ENCODE data around the gene SNCB. TPM values are rescaled to one million over a fixed set of nuclear protein-coding genes. Genes with fewer than 3 reads are reported as not detected.

The SNCB gene
- total RNA-seq, 2 donors from 2014 or later, result 0.22 to 1.8 TPM

DNA sequence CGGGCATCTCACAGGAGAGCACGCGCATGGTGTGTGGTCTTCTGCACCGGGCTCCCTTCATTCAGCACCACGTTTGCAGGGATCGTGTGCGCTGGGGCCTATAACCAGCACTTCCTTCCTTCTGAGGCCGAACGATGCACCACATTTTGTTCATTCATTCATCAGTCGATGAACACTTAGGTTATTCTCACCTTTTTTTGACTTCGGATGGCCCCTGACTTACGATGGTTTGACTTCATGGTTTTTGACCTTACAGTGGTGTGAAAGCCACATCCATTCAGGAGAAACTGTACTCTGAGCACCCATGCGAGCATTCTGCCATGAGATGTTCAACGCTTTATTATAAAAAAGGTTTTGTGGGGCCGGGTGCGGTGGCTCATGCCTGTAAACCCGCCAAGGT, 44.5 kb upstream of the SNCB start:
- Mint-ChIP-seq H3K36me3 (ENCODE audit: low read depth) (no peaks in the 10 kb centered on the region), H3K9me3 (no peaks in the 10 kb centered on the region), H3K27ac (no peak overlapping the region), H3K4me3 (no peak overlapping the region), H3K4me1 (peaks cover 5% of the 10 kb centered on the region), H3K27me3 (ENCODE audit: insufficient read depth) (peaks cover 25% of the 10 kb centered on the region)
- H3K36me3 ChIP-seq (ENCODE audit: control insufficient read depth, insufficient read depth, low read length), result no peaks in the 10 kb centered on the region
- no peak overlapping the region for H3K4me3 ChIP-seq (ENCODE audit: low read length)
- WGBS, 2 experiments (ENCODE audit: insufficient coverage in 1 of 2, insufficient read length in 1 of 2), result 86 to 87% methylated on average over 17 of the region's 17 CpGs
- DNase-seq, result no peak
- no peaks in the 10 kb centered on the region for H3K27me3 ChIP-seq (ENCODE audit: control insufficient read depth, insufficient read depth, low read length, poor library complexity, severe bottlenecking)
- no peaks in the 10 kb centered on the region for H3K9me3 ChIP-seq (ENCODE audit: control insufficient read depth, low read length)
- no peak overlapping the region for H3K9ac ChIP-seq (ENCODE audit: extremely low read depth, low read length, poor library complexity, severe bottlenecking)
- no peaks in the 10 kb centered on the region for H3K4me1 ChIP-seq (ENCODE audit: control insufficient read depth, insufficient read depth, low read length)
- H3K27ac ChIP-seq (ENCODE audit: low read depth, low read length), result no peak overlapping the region
- TF ChIP-seq, protein P1, sequence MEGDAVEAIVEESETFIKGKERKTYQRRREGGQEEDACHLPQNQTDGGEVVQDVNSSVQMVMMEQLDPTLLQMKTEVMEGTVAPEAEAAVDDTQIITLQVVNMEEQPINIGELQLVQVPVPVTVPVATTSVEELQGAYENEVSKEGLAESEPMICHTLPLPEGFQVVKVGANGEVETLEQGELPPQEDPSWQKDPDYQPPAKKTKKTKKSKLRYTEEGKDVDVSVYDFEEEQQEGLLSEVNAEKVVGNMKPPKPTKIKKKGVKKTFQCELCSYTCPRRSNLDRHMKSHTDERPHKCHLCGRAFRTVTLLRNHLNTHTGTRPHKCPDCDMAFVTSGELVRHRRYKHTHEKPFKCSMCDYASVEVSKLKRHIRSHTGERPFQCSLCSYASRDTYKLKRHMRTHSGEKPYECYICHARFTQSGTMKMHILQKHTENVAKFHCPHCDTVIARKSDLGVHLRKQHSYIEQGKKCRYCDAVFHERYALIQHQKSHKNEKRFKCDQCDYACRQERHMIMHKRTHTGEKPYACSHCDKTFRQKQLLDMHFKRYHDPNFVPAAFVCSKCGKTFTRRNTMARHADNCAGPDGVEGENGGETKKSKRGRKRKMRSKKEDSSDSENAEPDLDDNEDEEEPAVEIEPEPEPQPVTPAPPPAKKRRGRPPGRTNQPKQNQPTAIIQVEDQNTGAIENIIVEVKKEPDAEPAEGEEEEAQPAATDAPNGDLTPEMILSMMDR (conservative IDR thresholded peaks at IDR 0.05), result no peak

DNA sequence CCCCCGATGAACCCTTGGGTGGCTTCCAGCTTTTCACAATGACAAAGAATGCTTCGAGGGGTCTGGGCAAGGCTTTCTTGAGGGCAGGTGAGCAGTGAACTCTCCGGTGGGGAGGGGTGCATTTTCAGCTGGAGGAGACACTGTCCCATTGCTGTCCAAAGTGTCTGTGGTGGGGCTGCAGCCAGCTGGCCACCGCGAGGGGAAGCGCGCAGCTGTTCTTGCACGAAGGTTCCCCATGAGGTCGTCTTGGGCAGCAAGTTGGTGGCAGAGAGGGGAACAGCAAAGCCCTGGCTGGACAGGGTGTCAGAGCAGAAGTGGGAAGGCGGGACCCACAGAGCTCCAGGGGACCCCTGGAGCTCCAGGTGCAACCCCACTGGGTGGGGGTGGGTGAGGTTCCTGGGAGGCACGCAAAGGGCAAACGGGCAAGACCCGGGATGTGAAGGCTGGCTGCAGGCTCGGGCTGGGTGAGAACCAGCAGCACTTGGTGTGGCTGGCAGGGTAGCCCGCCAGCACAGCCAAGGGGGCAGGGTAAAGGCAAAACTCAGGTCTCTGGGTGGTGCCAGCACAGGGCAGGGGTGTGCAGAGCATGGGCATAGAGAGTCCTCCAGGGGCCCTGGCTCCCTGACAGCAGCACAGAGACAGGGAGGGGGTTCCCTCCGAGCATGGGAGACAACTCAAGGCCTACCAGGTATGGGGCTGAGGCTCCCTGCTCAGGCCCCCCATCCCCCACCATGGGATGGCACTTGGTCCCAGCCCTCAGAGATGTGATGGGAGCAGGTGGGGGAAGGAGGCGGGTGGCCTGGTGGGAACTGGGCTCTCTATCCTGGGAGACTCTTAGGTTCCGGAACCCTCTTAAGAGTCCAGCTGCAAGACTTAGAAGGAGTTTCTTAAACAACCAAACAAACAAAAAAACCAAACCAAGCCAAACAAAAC, 43.6 kb upstream of the SNCB start:
- Histone ChIP-seq H3K27ac (ENCODE audit: low read depth, low read length) (no peak overlapping the region), H3K9ac (ENCODE audit: extremely low read depth, low read length, poor library complexity, severe bottlenecking) (no peak overlapping the region), H3K9me3 (ENCODE audit: control insufficient read depth, low read length) (no peaks in the 10 kb centered on the region), H3K4me1 (ENCODE audit: control insufficient read depth, insufficient read depth, low read length) (no peaks in the 10 kb centered on the region), H3K4me3 (ENCODE audit: low read length) (no peak overlapping the region), H3K27me3 (ENCODE audit: control insufficient read depth, insufficient read depth, low read length, poor library complexity, severe bottlenecking) (peaks cover 4% of the 10 kb centered on the region), H3K36me3 (ENCODE audit: control insufficient read depth, insufficient read depth, low read length) (no peaks in the 10 kb centered on the region)
- peaks cover 5% of the 10 kb centered on the region for H3K4me1 Mint-ChIP-seq
- no peaks in the 10 kb centered on the region for H3K36me3 Mint-ChIP-seq (ENCODE audit: low read depth)
- H3K27ac Mint-ChIP-seq, result peak overlapping the region; percentile 11
- DNase-seq, result no peak
- WGBS, 2 experiments (ENCODE audit: insufficient coverage in 1 of 2, insufficient read length in 1 of 2), result 94 to 97% methylated on average over 12 to 18 of the region's 18 CpGs
- no peaks in the 10 kb centered on the region for H3K9me3 Mint-ChIP-seq
- no peak overlapping the region for H3K4me3 Mint-ChIP-seq
- TF ChIP-seq, protein P1 (conservative IDR thresholded peaks at IDR 0.05), result no peak
- peaks cover 18% of the 10 kb centered on the region for H3K27me3 Mint-ChIP-seq (ENCODE audit: insufficient read depth)

DNA sequence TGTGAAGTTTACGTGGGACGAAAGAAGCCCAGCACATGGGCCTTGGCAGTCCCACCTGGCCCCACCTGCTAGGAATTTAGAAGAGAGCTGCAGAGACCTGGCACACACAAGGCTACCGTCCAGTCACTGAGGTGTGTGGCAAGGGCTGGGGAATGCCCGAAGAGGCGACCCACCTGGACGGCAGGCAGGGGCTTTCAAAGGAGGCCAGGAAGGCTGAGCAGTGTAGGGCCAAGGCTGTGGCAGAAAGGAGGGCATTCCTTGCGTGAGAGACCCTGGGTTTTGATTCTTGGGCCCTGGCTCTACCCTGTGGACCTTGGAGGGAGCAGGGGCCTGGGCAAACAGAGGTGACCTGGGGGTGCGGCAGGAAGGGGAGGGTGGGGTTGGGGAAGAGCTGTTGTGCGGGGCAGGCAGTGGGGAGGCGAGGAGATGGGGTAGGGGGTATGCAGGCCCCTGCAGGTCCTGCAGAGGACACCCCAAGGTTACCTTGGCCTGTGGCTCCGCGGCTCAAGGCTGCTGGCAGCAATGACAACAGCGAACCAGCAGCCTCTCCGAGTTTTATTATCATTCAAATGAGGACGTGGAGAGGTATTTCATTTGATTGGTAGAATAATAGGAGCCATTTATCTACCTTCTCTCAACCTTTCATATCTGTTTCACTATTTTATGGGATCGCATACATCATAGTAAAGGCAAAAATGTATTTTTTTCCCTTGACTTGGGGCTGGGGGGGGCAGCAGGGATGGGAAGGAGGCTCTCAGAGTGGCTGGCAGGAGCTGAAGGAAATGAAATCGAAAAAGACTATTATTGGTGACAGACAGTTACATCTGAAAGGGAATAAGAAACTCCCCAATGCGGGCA, 41.8 kb upstream of the SNCB start:
- WGBS, 2 experiments (ENCODE audit: insufficient coverage in 1 of 2, insufficient read length in 1 of 2), result 73 to 90% methylated on average over 8 to 17 of the region's 18 CpGs
- Histone ChIP-seq H3K9me3 (ENCODE audit: control insufficient read depth, low read length) (no peaks in the 10 kb centered on the region), H3K4me3 (ENCODE audit: low read length) (no peak overlapping the region), H3K36me3 (ENCODE audit: control insufficient read depth, insufficient read depth, low read length) (no peaks in the 10 kb centered on the region), H3K9ac (ENCODE audit: extremely low read depth, low read length, poor library complexity, severe bottlenecking) (no peak overlapping the region), H3K4me1 (ENCODE audit: control insufficient read depth, insufficient read depth, low read length) (no peaks in the 10 kb centered on the region), H3K27ac (ENCODE audit: low read depth, low read length) (no peak overlapping the region), H3K27me3 (ENCODE audit: control insufficient read depth, insufficient read depth, low read length, poor library complexity, severe bottlenecking) (peaks cover 4% of the 10 kb centered on the region)
- Mint-ChIP-seq H3K4me1 (peaks cover 5% of the 10 kb centered on the region), H3K27ac (no peak overlapping the region), H3K27me3 (ENCODE audit: insufficient read depth) (peaks cover 10% of the 10 kb centered on the region), H3K4me3 (no peak overlapping the region), H3K36me3 (ENCODE audit: low read depth) (no peaks in the 10 kb centered on the region), H3K9me3 (no peaks in the 10 kb centered on the region)
- TF ChIP-seq, protein P1 (conservative IDR thresholded peaks at IDR 0.05), result no peak
- DNase-seq, result no peak
